GM18520 (cell line): ENCODE data around the gene SBF1.

ENCODE experiments used
- ATAC-seq: cut with Tn5 transposase; IDR thresholded peaks from one replicate; pipeline ENCODE4 v1.9.1; 2021; ENCODE audit not compliant: unreplicated experiment

The SBF1 gene

GRCh38 chr22:50486561-50487289 is 11.9 kb upstream of the SBF1 start, which contains the start of gene MIOX:
Gene MIOX (plus strand): TSS chr22:50486859. CDS start chr22:50486898, 39 bp downstream.
- no peak for ATAC-seq

GRCh38 chr22:50485221-50486131 is 10.6 kb upstream of the SBF1 start:
- no peak for ATAC-seq

- ATAC-seq: no peak
Measured at GRCh38 chr22:50483977-50484853, 9.4 kb upstream of the SBF1 start.

- ATAC-seq: no peak
Measured at GRCh38 chr22:50483556-50483955, 8.7 kb upstream of the SBF1 start.

- no peak for ATAC-seq
Measured at GRCh38 chr22:50483106-50483505, 8.3 kb upstream of the SBF1 start.

- no peak for ATAC-seq
Measured at GRCh38 chr22:50482107-50483074, 7.6 kb upstream of the SBF1 start.

GRCh38 chr22:50481440-50482106 is 6.7 kb upstream of the SBF1 start, which contains the start of gene ADM2:
Gene ADM2 (plus strand): TSS chr22:50481543. CDS start chr22:50481848, 305 bp downstream.
- no peak for ATAC-seq

GRCh38 chr22:50481045-50481439 is 6.2 kb upstream of the SBF1 start:
- no peak for ATAC-seq

GRCh38 chr22:50479721-50480120 is 4.9 kb upstream of the SBF1 start:
- no peak for ATAC-seq

GRCh38 chr22:50477923-50478322 is 3.1 kb upstream of the SBF1 start:
- no peak for ATAC-seq

- no peak for ATAC-seq
Measured at GRCh38 chr22:50476868-50477267, 2.0 kb upstream of the SBF1 start.

- ATAC-seq: no peak
Measured at GRCh38 chr22:50475652-50476002, 792 bp upstream of the SBF1 start.

GRCh38 chr22:50473855-50474671 is 772 bp downstream of the SBF1 start:
- no peak for ATAC-seq

- no peak for ATAC-seq
Measured at GRCh38 chr22:50473088-50473487, 1.7 kb downstream of the SBF1 start.

GRCh38 chr22:50471962-50472361 is 2.9 kb downstream of the SBF1 start:
- ATAC-seq: no peak

- no peak for ATAC-seq
Measured at GRCh38 chr22:50471197-50471847, 3.5 kb downstream of the SBF1 start.

GRCh38 chr22:50470491-50470890 is 4.3 kb downstream of the SBF1 start:
- ATAC-seq: no peak
